ENCODE results near the gene ANKMY1.

ANKMY1 gene

DNA sequence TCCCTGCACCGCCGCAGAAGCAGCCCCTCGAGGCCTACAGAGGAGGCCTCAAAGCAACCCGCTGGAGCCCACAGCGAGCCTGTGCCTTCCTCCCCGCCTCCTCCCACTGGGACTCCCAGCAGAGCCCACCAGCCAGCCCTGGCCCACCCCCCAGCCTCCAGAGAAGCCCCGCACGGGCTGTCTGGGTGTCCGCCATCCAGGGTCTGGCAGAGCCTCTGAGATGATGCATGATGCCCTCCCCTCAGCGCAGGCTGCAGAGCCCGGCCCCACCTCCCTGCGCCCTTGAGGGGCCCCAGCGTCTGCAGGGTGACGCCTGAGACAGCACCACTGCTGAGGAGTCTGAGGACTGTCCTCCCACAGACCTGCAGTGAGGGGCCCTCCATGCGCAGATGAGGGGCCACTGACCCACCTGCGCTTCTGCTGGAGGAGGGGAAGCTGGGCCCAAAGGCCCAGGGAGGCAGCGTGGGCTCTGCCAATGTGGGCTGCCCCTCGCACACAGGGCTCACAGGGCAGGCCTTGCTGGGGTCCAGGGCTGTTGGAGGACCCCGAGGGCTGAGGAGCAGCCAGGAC, 91.1 kb downstream of the ANKMY1 start:
- no peak for DNase-seq

DNA sequence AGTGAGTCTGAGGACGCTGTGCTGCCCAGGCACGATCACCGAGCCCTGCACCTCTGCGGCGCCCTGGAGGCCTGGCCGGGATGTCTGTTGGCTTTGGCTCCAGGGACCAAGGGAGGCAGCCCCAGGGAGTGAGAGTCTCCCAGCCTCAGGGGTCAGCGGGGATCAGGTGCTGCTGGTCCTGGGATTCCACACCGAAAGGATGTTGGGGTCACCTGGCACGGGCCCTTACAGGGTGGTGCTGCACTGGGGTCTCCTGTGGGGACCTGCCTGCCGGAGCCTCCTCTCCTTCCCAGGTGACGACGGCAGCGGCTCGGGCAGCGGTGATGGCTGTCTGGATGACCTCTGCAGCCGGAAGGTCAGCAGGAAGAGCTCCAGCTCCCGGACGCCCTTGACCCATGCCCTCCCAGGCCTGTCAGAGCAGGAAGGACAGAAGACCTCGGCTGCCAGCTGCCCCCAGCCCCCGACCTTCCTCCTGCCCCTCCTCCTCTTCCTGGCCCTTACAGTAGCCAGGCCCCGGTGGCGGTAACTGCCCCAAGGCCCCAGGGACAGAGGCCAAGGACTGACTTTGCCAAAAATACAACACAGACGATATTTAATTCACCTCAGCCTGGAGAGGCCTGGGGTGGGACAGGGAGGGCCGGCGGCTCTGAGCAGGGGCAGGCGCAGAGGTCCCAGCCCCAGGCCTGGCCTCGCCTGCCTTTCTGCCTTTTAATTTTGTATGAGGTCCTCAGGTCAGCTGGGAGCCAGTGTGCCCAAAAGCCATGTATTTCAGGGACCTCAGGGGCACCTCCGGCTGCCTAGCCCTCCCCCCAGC, 91.8 kb downstream of the ANKMY1 start:
- DNase-seq: no peak

DNA sequence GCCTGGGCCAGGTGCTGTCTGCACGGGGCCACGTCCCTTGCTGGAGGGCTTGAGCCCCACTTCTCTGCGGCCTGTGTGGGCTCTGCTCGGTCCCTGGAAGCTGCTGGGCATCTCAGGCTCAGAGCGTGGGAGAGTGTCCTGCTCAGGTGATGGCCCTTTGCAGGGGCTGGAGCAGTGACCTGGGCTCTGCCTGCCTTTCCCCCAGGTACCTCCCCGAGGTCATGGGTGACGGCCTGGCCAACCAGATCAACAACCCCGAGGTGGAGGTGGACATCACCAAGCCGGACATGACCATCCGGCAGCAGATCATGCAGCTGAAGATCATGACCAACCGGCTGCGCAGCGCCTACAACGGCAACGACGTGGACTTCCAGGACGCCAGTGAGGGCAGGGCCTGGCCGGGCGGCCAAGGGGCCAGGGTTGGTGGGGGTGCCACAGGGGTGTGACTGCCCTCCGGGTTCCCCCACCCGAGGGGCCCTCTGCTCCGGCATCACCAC, 92.5 kb downstream of the ANKMY1 start:
- no peak for DNase-seq

DNA sequence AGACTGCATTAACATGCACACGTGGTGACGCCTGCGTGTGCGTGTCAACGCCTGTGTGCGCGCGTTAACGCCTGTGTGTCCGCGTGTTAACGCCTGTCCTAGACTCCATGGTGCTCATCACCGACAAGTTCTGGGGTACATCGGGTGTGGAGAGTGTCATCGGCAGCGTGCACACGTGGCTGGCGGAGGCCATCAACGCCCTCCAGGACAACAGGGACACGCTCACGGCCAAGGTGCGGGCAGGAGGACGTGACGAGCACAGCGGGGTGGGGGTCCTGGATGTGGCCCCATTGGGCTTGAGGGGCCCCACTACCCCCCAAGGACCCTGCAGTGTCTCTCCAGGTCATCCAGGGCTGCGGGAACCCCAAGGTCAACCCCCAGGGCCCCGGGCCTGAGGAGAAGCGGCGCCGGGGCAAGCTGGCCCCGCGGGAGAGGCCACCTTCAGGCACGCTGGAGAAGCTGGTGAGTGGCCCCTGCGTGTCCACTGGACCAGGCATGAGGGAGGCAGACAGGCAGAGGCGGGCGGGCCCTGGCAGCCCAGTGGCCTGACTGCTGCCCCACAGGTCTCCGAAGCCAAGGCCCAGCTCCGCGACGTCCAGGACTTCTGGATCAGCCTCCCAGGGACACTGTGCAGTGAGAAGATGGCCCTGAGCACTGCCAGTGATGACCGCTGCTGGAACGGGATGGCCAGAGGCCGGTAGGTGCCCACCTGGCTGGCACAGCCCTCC, 93.1 kb downstream of the ANKMY1 start:
- DNase-seq: no peak

DNA sequence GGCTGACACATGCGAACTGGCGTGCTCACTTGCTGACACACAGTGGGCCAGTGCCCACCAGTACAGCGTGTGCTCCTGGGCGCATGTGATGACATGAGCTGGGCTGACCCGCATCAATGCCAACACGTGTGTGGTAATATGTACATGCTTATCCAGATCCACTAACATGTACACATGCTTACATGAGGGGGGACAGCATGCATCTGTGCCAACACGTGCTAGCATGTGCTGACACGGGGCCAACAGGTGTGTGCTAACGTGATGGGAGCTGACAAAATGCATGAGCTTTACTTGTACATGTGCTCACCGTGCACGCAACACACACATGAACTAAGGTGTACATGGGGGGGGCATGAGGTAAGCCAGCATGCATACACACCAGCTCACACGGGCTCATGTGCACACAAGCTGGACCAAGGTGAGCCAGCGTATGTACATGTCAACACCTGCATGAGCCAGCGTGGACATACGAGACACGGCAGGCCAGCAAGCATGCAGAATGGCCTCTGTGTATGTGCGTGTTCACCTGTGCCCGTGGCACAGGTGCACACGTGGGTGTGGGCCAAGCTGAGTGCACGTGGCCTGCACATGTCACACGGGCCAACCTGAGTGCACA, 93.8 kb downstream of the ANKMY1 start:
- no peak for DNase-seq

DNA sequence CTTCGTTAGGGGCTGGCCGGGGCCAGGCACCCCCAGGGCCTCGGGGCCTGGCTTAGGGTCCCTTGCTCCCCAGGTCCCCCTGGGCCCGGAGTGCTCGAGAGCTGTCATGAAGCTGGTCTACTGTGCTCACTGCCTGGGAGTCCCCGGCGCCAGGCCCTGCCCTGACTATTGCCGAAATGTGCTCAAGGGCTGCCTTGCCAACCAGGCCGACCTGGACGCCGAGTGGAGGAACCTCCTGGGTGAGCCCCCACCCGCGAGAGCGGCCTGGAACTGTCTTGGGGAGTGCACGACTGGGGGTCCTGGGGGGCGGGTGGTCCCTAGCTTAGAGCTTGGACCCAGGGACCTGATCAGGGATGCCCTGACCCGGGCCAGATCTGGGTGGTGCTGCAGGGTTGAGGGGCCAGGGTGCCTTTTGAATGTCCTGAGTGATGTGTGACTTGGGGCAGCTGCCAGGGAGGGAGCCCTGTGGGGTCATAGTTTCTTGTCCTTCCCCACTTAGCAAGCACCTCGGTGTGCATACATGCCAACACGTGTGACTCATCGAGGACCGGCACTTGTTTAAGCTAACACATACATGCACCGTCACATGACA, 94.4 kb downstream of the ANKMY1 start:
- DNase-seq: no peak

DNA sequence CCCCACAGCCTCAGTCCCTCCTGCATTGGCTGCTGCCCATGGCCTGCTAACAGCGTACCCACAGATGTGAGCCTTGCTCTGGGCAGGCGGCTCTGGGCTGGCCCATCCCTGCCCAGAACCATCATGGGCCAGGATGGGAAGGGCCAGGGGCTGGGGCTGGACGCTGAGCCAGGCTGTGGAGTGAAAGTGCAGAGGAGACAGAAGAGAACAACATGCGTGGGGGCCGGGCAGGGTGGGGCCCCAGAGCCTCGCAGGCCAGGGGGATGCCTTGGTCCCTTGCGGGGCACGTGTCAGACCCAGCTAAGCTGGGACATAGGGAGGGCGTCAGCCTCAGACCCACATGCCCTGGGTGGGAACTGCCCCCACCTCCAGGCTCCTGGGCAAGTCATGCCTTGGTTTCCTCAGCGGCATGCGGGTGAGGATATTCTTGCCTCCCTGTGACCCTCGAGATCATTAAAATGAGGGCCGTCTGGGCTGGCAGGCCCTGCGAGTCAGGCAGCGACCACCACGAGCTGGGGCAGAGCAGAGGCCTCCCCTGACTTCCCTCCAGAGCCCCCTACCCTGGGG, 95.0 kb downstream of the ANKMY1 start:
- no peak for DNase-seq

DNA sequence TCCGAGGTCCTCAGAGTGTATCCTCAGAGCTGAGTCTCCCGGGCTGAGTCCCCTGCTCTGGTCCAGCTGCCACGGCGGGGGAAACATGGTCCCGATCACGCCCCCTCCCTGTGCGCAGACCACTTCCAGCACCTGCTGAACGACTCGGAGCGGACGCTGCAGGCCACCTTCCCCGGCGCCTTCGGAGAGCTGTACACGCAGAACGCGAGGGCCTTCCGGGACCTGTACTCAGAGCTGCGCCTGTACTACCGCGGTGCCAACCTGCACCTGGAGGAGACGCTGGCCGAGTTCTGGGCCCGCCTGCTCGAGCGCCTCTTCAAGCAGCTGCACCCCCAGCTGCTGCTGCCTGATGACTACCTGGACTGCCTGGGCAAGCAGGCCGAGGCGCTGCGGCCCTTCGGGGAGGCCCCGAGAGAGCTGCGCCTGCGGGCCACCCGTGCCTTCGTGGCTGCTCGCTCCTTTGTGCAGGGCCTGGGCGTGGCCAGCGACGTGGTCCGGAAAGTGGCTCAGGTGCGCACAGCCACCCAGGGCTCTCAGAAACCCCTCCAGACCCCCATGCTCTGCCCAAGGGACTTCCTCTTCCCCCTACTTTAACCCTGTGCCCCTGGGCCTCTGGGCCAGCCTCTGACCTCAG, 95.6 kb downstream of the ANKMY1 start:
- no peak for DNase-seq

DNA sequence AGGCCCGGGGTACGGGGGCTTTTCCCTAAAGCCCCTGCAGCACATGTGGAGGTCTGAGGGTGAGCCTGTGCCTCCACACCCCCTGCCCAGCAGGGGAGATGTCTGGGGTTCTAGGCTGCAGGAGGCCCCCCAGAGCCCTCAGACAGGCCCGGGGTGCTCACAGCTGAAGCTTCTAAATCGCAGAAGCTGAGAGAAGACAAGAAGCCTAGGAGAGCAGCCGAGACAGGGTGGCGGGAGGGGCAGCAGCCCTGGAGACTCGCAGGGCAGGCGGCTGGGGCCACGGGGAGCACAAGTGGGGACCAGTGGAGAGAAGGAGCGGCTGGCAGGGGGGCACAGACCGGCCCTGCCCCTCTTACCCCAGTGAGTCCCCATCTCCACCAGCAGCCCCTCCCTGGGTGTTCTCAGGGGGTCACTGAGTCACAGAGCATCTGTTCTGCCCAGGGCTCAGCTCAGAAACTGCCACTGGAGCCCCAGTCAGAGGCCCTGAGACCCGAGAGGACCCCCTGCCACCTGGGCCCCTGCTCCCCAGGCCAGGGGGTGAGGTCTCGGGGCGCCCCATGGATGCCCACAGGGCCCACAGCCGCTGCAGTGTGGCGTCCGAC, 96.2 kb downstream of the ANKMY1 start:
- DNase-seq: no peak

DNA sequence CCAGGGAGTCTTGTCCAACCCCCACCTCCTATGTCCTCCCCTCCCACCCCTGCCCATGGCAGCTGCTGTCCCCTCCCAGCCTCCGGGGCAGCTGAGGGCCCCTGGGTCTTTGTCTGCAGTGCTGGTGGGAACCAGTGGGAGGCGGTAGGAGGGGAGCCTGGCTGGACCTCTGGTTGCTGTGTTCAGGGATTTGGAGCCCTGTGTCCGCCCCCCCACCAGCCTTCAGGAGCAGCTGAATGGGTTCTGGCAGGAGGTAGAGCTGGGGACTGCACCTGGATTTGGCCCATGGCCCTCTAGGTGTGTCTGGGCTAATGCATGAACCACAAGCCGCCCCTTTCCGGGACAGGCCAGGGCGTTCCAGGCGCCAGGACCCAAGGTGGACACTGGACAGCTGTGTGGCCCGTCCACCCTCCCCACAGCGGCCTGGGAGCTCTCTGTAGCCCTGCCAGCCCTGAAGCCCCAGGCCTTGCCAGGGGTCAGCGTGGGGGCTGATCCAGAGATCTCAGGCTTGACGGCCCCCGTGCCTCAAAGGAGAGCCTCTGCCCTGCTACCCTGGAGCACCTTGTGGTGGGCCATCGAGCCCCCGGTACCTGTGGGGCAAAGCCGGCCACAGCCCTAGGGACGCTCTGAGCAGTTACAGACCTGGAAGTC, 96.9 kb downstream of the ANKMY1 start:
- no peak for DNase-seq

DNA sequence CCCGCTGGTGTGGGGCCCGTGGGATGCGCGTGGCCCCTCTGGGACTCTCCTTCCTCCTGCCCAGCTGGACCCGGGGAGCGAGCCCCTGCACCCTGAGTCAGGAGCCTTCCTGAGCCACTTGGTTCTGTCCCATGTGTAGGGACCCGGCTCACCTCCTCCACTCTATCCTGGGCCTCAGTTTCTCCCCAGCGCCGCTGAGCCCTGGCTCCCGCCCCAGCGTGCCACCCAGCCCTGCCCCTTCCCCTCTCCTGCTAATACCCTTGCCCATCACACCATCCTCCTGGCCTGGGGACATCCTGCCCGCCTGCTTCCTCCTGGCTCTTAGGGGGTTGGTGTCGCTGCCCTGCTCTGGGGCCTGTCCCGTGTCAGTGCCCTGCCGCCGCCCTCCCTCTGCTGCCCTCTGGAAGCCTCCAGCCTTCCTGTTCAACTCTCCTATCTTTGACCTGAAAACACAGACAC, 97.5 kb downstream of the ANKMY1 start:
- DNase-seq: no peak

DNA sequence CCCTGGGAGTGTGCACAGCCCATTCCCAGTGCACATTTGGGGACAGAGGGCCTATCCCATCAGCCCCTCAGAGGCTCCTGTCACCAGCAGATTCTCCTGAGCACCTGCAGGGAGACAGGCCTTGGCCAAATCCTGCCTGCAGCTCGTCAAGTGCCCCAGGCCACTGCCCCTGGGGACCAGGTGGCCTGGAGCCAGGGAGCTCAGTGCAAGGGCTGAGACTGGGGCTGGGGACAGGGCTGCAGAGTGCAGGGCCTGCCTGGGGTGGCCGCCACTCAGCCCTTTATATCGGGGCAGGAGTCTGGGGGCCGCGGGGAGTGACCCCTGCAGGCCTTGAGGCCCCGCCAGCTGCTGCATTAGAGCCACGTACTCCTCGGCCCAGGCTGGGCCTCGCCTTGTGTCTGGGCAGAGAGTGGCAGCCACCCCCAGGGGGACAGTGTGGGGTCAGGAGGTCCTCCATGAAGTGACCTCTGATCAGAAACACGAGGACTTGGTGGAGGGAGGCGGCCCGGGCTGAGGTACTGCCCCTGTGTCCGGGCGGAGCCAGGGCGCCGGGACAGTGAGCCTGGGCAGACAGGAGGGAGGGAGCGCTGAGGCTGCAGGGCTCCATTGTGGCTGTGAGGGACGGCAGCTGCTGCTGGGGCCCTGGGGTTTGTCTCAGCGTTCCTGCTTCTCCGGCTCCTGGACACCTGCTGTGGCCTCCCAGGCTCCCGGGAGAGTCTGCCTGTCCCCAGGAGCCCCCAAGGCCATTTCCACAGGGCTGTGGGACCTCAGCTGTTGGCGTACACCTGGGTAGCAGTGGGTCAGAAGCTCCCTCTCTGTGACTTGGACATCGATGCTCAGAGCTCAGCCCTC, 98.2 kb downstream of the ANKMY1 start:
- no peak for DNase-seq

DNA sequence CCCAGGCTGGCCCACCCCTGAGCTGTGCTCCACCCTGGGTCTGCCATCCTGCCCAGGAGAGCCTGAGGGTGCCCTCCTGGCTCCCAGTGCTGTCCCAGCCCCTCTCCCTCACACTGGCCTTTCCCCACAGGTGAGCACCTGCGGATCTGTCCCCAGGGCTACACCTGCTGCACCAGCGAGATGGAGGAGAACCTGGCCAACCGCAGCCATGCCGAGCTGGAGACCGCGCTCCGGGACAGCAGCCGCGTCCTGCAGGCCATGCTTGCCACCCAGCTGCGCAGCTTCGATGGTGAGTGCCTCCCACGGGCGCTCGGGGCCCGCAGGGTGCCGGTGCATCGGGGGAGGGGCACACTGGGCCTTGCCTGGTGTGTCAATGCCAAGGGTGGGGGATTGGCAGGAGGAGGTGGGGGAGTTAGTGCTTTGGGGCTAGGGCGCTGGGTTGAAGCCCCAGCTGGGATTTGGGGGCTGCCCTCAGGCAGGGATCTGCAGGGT, 98.8 kb downstream of the ANKMY1 start:
- DNase-seq: no peak

DNA sequence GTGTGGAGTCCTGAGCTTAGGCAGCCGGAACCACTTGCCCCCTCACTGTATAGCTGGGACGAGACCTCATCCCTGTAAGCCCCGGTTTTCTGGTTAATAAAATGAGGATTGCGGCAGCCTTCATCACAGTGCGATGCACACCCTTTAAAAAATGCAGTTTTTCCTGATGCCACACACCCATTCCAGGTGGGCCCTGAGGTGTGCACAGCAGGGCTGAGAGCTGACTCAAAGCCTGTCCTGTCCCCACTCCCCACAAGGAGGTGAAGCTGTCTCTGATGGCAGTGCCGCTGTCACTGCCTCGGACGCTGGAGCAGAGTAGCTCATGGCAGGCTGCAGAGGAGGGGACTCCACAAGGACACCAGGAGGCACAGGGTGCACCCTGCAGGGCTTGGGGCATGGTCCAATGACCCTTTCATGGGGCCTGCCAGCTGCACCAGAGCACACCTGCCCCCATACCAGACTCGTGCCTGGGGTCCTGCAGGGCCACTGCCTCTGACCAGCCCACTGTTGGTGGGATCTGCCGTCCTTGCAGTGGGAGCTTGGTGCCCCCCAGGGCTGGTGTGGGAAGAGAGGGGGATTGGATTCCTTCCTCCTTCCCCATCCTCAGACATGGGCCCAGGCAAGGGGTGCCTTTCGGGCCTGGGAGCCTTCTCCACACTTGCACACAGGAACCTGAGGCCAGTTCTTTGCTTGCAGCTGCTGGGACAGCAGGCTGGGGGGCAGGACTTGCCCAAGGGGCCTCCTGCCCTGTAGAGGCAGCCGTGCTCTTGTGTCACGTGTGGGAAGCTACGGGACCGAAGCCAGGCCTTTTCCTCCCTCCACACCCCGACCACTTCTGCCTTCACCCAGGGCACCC, 99.5 kb downstream of the ANKMY1 start:
- no peak for DNase-seq

DNA sequence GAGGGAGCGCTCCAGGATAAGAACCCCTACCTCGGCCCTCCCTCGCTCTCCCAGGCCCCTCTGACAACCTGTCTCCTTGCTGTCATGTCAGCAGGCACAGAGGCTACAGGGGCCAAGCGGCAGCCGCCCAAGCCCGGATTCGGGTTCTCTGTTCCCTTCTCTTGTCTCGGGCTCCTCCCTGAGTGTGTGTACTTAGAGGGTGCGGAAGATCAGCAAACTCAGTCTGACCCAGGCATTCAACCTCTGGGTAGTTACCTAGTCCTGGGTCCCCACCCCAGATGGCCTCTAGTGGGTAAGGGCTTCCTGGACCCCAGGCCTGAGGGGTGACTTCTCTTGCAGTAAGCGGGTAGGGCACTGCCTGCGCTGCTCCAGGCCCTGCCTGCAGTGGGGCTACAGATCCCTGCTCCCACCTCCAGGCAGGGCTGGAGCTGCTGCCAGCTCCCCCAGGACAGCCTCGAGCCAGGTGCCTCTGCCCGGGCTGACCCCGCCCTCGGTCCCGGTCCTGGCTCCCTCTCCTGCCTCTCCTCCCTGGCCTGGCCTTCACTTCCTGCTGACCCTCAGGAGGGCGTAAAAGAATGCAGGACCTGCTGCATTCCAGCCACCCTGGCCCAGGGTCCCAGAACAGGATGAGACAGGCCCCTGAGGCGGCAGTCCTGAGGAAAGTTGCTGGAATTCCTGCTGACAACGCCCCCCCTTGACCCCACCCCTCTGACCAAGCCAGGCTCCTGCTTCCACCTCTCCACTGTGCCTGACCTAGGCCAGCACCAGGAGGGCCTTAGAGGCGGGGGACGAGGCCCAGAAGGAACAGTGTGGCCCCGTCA, 100.4 kb downstream of the ANKMY1 start:
- DNase-seq: no peak

DNA sequence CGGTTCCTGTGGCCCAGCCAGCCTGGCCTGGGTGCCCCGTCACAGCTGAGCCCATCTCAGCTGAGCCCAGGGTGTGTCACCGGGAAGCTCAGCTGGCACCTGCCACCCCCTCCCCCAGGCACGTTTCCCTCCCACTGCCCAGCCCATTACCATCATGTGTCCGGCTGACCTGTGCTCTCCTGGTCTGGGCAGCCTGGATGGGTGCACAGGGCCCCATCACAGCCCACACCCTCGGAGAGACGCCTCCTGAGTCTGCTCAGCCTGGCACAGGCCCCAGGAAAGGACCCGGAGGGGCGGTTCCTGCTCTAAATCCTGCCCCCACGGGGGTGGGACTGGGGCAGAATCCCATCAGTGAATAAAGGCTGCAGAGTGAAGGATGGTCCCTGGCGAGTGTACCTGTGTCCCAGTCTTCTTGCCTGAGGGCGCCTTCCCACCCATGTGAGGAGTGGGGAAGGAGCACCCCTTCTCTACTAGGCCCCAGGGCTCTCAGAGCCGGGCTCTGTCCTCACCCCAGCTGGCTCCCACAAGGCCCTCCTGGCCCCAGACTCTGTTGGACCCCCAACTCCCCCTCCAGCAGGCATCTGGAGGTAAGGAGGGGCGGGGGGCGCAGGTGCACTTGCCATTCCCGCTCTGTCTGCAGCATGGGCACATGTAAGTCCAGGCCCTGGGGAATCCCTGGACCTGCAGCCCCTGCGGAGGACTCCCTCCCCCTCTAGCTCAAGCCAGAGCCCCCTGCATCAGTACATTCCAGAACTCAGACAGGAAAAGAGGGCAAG, 101.2 kb downstream of the ANKMY1 start:
- no peak for DNase-seq
